Endothelial cell of coronary artery (primary cell): Measurements from ENCODE around the gene SLC2A11. TPM values are rescaled to one million over a fixed set of nuclear protein-coding genes. Genes with fewer than 3 reads are reported as not detected.

Experiments
- total RNA-seq: library from RNA; depleted of rRNA; stranded (reverse); fragments of >200 nt; gene quantifications from 2 replicates; pipeline ENCODE4 v1.2.3, GENCODE V29; 2014

SLC2A11 gene
- 4.7 and 5.1 TPM in 2 replicates for total RNA-seq

GRCh38 chr22:23857606-23858483 lies at the start of gene SLC2A11:
Gene SLC2A11, plus strand, starts transcription at chr22:23857875. Its CDS starts 125 bp downstream, at chr22:23858000.

GRCh38 chr22:23838681-23839468 lies 18.8 kb upstream of the SLC2A11 start, which contains the start of gene DERL3:
Gene DERL3, minus strand, starts transcription at chr22:23839006. Its CDS starts 19 bp downstream, at chr22:23838987.

GRCh38 chr22:23893945-23894709 lies 36.5 kb downstream of the SLC2A11 start, which contains the start of gene MIF:
Gene MIF, plus strand, starts transcription at chr22:23894383. Its CDS starts 92 bp downstream, at chr22:23894475.

Other genes with a start within 250 kb of the SLC2A11 start
- 0.09 TPM in 1 of 2 replicates, not detected in the other for gene DRICH1, start 225.6 kb upstream of the SLC2A11 start, total RNA-seq
- not detected in 2 replicates for gene RGL4, start 166.9 kb upstream of the SLC2A11 start, total RNA-seq
- gene ZNF70, start 106.8 kb upstream of the SLC2A11 start, total RNA-seq: 1.9 and 3.0 TPM in 2 replicates
- gene VPREB3, start 103.5 kb upstream of the SLC2A11 start, total RNA-seq: 0.18 TPM in 1 of 2 replicates, not detected in the other
- gene C22orf15, start 94.9 kb upstream of the SLC2A11 start, total RNA-seq: 0.63 TPM in 1 of 2 replicates, not detected in the other
- gene CHCHD10, start 89.9 kb upstream of the SLC2A11 start, total RNA-seq: 4.3 and 8.4 TPM in 2 replicates
- 8.0 and 8.6 TPM in 2 replicates for gene MMP11, start 85.0 kb upstream of the SLC2A11 start, total RNA-seq
- gene SMARCB1, start 70.9 kb upstream of the SLC2A11 start, total RNA-seq: 26.6 and 33.3 TPM in 2 replicates
- 0.19 and 0.63 TPM in 2 replicates for gene DERL3, start 18.9 kb upstream of the SLC2A11 start, total RNA-seq
- 349 and 403 TPM in 2 replicates for gene MIF, start 36.5 kb downstream of the SLC2A11 start, total RNA-seq
- gene GSTT2B, start 103.3 kb downstream of the SLC2A11 start, total RNA-seq: 3.8 and 5.1 TPM in 2 replicates
- 2.4 and 2.5 TPM in 2 replicates for gene DDTL, start 109.0 kb downstream of the SLC2A11 start, total RNA-seq
- gene DDT, start 116.6 kb downstream of the SLC2A11 start, total RNA-seq: 103 and 113 TPM in 2 replicates
- 0.38 TPM in 1 of 2 replicates, not detected in the other for gene GSTT2, start 122.3 kb downstream of the SLC2A11 start, total RNA-seq
- not detected in 2 replicates for gene GSTT4, start 147.6 kb downstream of the SLC2A11 start, total RNA-seq
- gene CABIN1, start 153.4 kb downstream of the SLC2A11 start, total RNA-seq: 26.2 and 46.3 TPM in 2 replicates